GM21825 (cell line): Measurements from ENCODE around the gene NPHP4.

Source experiments
- ATAC-seq: cut with Tn5 transposase; IDR thresholded peaks from one replicate; pipeline ENCODE4 v1.9.1; 2021; ENCODE audit warnings: mild to moderate bottlenecking, moderate library complexity; ENCODE audit not compliant: unreplicated experiment

Gene NPHP4

GRCh38 chr1:5839161-5839880 lies 152.9 kb downstream of the NPHP4 start:
- ATAC-seq, result no peak

- ATAC-seq, result no peak
These were observed 154.1 kb downstream of the NPHP4 start for GRCh38 chr1:5837976-5838653.

GRCh38 chr1:5836776-5837440 lies 155.3 kb downstream of the NPHP4 start:
- no peak for ATAC-seq

- no peak for ATAC-seq
These were observed 157.1 kb downstream of the NPHP4 start for GRCh38 chr1:5835179-5835562.

- ATAC-seq, result no peak
These were observed 157.6 kb downstream of the NPHP4 start for GRCh38 chr1:5834477-5835178.

- ATAC-seq, result no peak
These were observed 158.3 kb downstream of the NPHP4 start for GRCh38 chr1:5833911-5834310.

GRCh38 chr1:5832916-5833895 lies 159.0 kb downstream of the NPHP4 start:
- no peak for ATAC-seq

- no peak for ATAC-seq
These were observed 160.5 kb downstream of the NPHP4 start for GRCh38 chr1:5831600-5832335.

GRCh38 chr1:5830771-5831599 lies 161.2 kb downstream of the NPHP4 start:
- ATAC-seq, result no peak

GRCh38 chr1:5829414-5829813 lies 162.8 kb downstream of the NPHP4 start:
- no peak for ATAC-seq

GRCh38 chr1:5828308-5828935 lies 163.8 kb downstream of the NPHP4 start:
- no peak for ATAC-seq

- ATAC-seq, result no peak
These were observed 164.7 kb downstream of the NPHP4 start for GRCh38 chr1:5827516-5827915.

- ATAC-seq, result no peak
These were observed 165.6 kb downstream of the NPHP4 start for GRCh38 chr1:5826601-5827000.

- no peak for ATAC-seq
These were observed 169.5 kb downstream of the NPHP4 start for GRCh38 chr1:5822726-5823125.

- ATAC-seq, result no peak
These were observed 170.0 kb downstream of the NPHP4 start for GRCh38 chr1:5822266-5822665.

GRCh38 chr1:5821540-5822176 lies 170.6 kb downstream of the NPHP4 start:
- ATAC-seq, result no peak

- ATAC-seq, result no peak
These were observed 172.2 kb downstream of the NPHP4 start for GRCh38 chr1:5820026-5820421.
